GM12878 (cell line): ENCODE results near the gene NR1I3. TPM values are rescaled to one million over a fixed set of nuclear protein-coding genes. Genes with fewer than 3 reads are reported as not detected.

Source experiments
- ATAC-seq: fragments of 200-7000 bp; cut with Tn5 transposase; 3 replicates; pipeline ENCODE4 v1.9.1; 2020; ENCODE audit warnings: mild to moderate bottlenecking, moderate library complexity
- BruUV-seq: library from RNA; stranded (reverse); fragments of 400-500 nt; replicated peaks from 2 replicates; lab custom pipeline; 2021; lab: Mats Ljungman, UMichigan
- CTCF ChIA-PET: fragments of 300-600 bp; sonication (Branson Sonifier 250); formaldehyde crosslinking; extraction: SDS; loops from one replicate; lab custom pipeline; 2021; ENCODE audit warnings: inconsistent platforms; lab: Yijun Ruan, JAX
- POLR2A ChIA-PET: fragments of 350-600 bp; formaldehyde crosslinking; extraction: SDS; loops from one replicate; lab custom pipeline; 2021; ENCODE audit warnings: inconsistent platforms; lab: Charles Lee
- RAD21 ChIA-PET: fragments of 300-600 bp; sonication (Branson Sonifier 250); formaldehyde crosslinking; loops from one replicate; lab custom pipeline; 2023; ENCODE audit warnings: antibody characterized with exemption; ENCODE audit not compliant: unreplicated experiment; lab: Charles Lee
- SMC1A ChIA-PET: fragments of 300-600 bp; sonication (Branson Sonifier 250); formaldehyde crosslinking; loops from one replicate; lab custom pipeline; 2023; ENCODE audit not compliant: unreplicated experiment, uncharacterized antibody; lab: Charles Lee
- DNase-seq: peaks from one replicate; pipeline ENCODE4 v3.0.0-alpha.2; 2011; ENCODE audit warnings: low read depth, low spot score
- FAIRE-seq: peaks from 3 replicates; lab custom pipeline; 2011; peaks lifted over from hg19 to GRCh38; lab: Jason Lieb, UNC
- H2AFZ ChIP-seq: 2 replicates; pipeline ENCODE4 v1.6.0; 2011; ENCODE audit warnings: low read depth, low read length, control low read depth; ENCODE audit not compliant: control insufficient read depth
- H3K27ac ChIP-seq: 2 replicates; pipeline ENCODE4 v1.5.1; 2011; ENCODE audit warnings: control low read depth; ENCODE audit not compliant: control insufficient read depth, insufficient read depth
- H3K27me3 ChIP-seq, 2 experiments: replicated peaks in 1 of 2; 2 replicates each; pipeline versions ENCODE4 v1.6.0 to v1.6.1; 2011; ENCODE audit warnings: low read length in 1 of 2; ENCODE audit not compliant: control insufficient read depth in 2 of 2, insufficient read depth in 2 of 2
- H3K36me3 ChIP-seq, 2 experiments: 2 replicates each; pipeline ENCODE4 v1.5.1; 2011; ENCODE audit warnings: low read length in 1 of 2; ENCODE audit not compliant: control insufficient read depth in 2 of 2, insufficient read depth in 2 of 2
- H3K4me1 ChIP-seq: 2 replicates; pipeline ENCODE4 v1.6.1; 2011; ENCODE audit warnings: mild to moderate bottlenecking, low read length, moderate library complexity, mixed read lengths; ENCODE audit not compliant: control insufficient read depth, insufficient read depth
- H3K4me2 ChIP-seq: 2 replicates; pipeline ENCODE4 v1.6.0; 2011; ENCODE audit warnings: control low read depth; ENCODE audit not compliant: control insufficient read depth, insufficient read depth
- H3K4me3 ChIP-seq: fragments of 200-600 bp; sonication (generic); 2 replicates; pipeline ENCODE4 v1.5.1; 2016
- H3K79me2 ChIP-seq: 2 replicates; pipeline ENCODE4 v1.6.0; 2011; ENCODE audit warnings: low read length; ENCODE audit not compliant: control insufficient read depth, insufficient read depth
- H3K9ac ChIP-seq: 2 replicates; pipeline ENCODE4 v1.8.0; 2011; ENCODE audit warnings: low read length, control low read depth, mixed read lengths; ENCODE audit not compliant: control insufficient read depth, insufficient read depth
- H3K9me3 ChIP-seq: replicated peaks from 3 replicates; pipeline ENCODE4 v1.5.1; 2011; ENCODE audit warnings: mild to moderate bottlenecking, low read length; ENCODE audit not compliant: control insufficient read depth, insufficient read depth
- H4K20me1 ChIP-seq: 2 replicates; pipeline ENCODE4 v1.6.0; 2011; ENCODE audit not compliant: control insufficient read depth, insufficient read depth
- ATF7 ChIP-seq: fragments of 450-650 bp; IDR thresholded peaks from 2 replicates; pipeline ENCODE4 v1.6.1; 2016; ENCODE audit warnings: low read depth, mild to moderate bottlenecking
- BMI1 ChIP-seq: fragments of 450-650 bp; IDR thresholded peaks from 2 replicates; pipeline ENCODE4 v1.6.1; 2016; ENCODE audit warnings: mild to moderate bottlenecking, moderate library complexity, borderline replicate concordance
- CEBPZ ChIP-seq: fragments of 150-350 bp; IDR thresholded peaks from 2 replicates; pipeline ENCODE4 v1.6.1; 2016; ENCODE audit warnings: low read depth, low read length
- CREB1 ChIP-seq: IDR thresholded peaks from 2 replicates; pipeline ENCODE4 v1.6.1; 2012; ENCODE audit warnings: low read depth, mild to moderate bottlenecking, inconsistent platforms
- E2F4 ChIP-seq: IDR thresholded peaks from 2 replicates; pipeline ENCODE4 v1.6.1; 2012; ENCODE audit warnings: low read depth, low read length, improper control_type of control experiment
- EED ChIP-seq: sonication (generic); IDR thresholded peaks from 2 replicates; pipeline ENCODE4 v1.6.1; 2016; ENCODE audit warnings: antibody characterized with exemption, low read depth
- FOXK2 ChIP-seq: fragments of 450-650 bp; IDR thresholded peaks from 2 replicates; pipeline ENCODE4 v1.6.1; 2017; ENCODE audit warnings: mild to moderate bottlenecking, moderate library complexity
- FOXM1 ChIP-seq: IDR thresholded peaks from 2 replicates; pipeline ENCODE4 v1.6.1; 2012; ENCODE audit warnings: low read depth, mild to moderate bottlenecking, inconsistent platforms, low read length, moderate library complexity
- GABPA ChIP-seq: IDR thresholded peaks from 2 replicates; pipeline ENCODE4 v1.6.1; 2014; ENCODE audit warnings: antibody characterized with exemption, low read depth, mild to moderate bottlenecking, inconsistent platforms
- JUND ChIP-seq: IDR thresholded peaks from 2 replicates; pipeline ENCODE4 v1.6.1; 2012; ENCODE audit warnings: low read depth, mild to moderate bottlenecking, low read length, improper control_type of control experiment, moderate library complexity
- MEF2B ChIP-seq: fragments of 450-650 bp; IDR thresholded peaks from 2 replicates; pipeline ENCODE4 v1.6.1; 2018; ENCODE audit warnings: mild to moderate bottlenecking, moderate library complexity; ENCODE audit not compliant: partially characterized antibody, poor library complexity, severe bottlenecking
- PBX3 ChIP-seq: IDR thresholded peaks from 2 replicates; pipeline ENCODE4 v1.6.1; 2011; ENCODE audit warnings: mild to moderate bottlenecking, low read depth, low read length, moderate library complexity; ENCODE audit not compliant: insufficient replicate concordance
- RFX5 ChIP-seq: IDR thresholded peaks from 2 replicates; pipeline ENCODE4 v1.6.1; 2011; ENCODE audit warnings: low read depth, low read length, improper control_type of control experiment
- SKIL ChIP-seq: fragments of 450-650 bp; IDR thresholded peaks from 2 replicates; pipeline ENCODE4 v1.6.1; 2017; ENCODE audit warnings: mild to moderate bottlenecking, low read depth, inconsistent platforms; ENCODE audit not compliant: poor library complexity, severe bottlenecking
- SP1 ChIP-seq: IDR thresholded peaks from one replicate; pipeline ENCODE4 v1.6.1; 2011; ENCODE audit warnings: low read depth, low read length
- TCF12 ChIP-seq: IDR thresholded peaks from 2 replicates; pipeline ENCODE4 v1.6.1; 2011; ENCODE audit warnings: low read depth, mild to moderate bottlenecking, low read length
- TCF7 ChIP-seq: IDR thresholded peaks from 2 replicates; pipeline ENCODE4 v1.6.1; 2014; ENCODE audit warnings: antibody characterized with exemption, borderline replicate concordance
- WGBS: methylation state at CpG from one replicate; pipeline ENCODE4 v1.1.6; 2016; ENCODE audit warnings: low lambda C conversion rate; ENCODE audit not compliant: insufficient replicate concordance, insufficient coverage; ENCODE audit errors: missing lambda C conversion rate; 5-methylcytosine and 5-hydroxymethylcytosine counted together
- in situ Hi-C: fragments of 300-500 bp; cut with MboI; formaldehyde crosslinking; loops from 9 replicates; pipeline ENCODE4 v1.14.3; 2018; ENCODE audit warnings: mixed read lengths
- intact Hi-C: fragments of 100-400 bp; cut with micrococcal nuclease; formaldehyde crosslinking; loops from one replicate; pipeline ENCODE4 v1.14.2; 2022; ENCODE audit not compliant: unreplicated experiment
- polyA plus RNA-seq, 11 experiments: library from polyadenylated mRNA; depleted of rRNA in 4 of 11; unstranded in 6 of 11; stranded (reverse) in 5 of 11; fragments of >200 nt; fragmentation: Nextera tagmentation in 4 of 11; fragmentation: Illumina TruSeq in 1 of 11; extraction: Ambion mirVana in 4 of 11; extraction: Trizol in 1 of 11; gene quantifications; 1 replicate in 1 of 11; 2 replicates in 10 of 11; pipeline versions ENCODE4 v1.2.1 to v1.2.3, GENCODE V29; 2011 to 2016; ENCODE audit warnings: inconsistent platforms in 2 of 11, missing spikeins in 2 of 11, low read depth in 1 of 11
- total RNA-seq, 4 experiments: library from RNA; depleted of rRNA in 3 of 4; stranded (reverse); fragments of >200 nt in 3 of 4; fragmentation: Illumina TruSeq in 1 of 4; extraction: Trizol in 1 of 4; gene quantifications; 2 replicates each; pipeline versions ENCODE4 v1.2.1 to v1.2.3, GENCODE V29; 2013 to 2021

NR1I3 gene
- total and polyA plus RNA-seq, 10 of the 15 experiments (the other 5 are each of a cell fraction or from before 2014, with no cell fraction given) = 0.13 to 0.52 (median 0.24) TPM; not detected in 7

GRCh38 chr1:161185282-161185682, 52.7 kb downstream of the NR1I3 start:
- POLR2A ChIA-PET = interaction anchor here (0.6 to 1.5 kb wide), 8 partner anchors 16 to 556 kb away, joined by 3 to 8 read pairs (median 4); partner anchors contain the start of genes NDUFS2 and PPOX
- CTCF ChIA-PET = interaction anchor here (1.0 to 4.5 kb wide), 7 partner anchors 10 to 196 kb away, joined by 3 to 30 read pairs (median 4); partner anchors contain the start of genes NDUFS2, PPOX and TOMM40L
- peak; percentile 91 for FAIRE-seq
- in situ Hi-C loops (no loop called here), intact Hi-C loops (no loop called here)
- DNase-seq = peak; percentile 98
- peak overlapping the region; percentile 90 for H3K4me2 ChIP-seq
- H3K4me3 ChIP-seq = no peak overlapping the region
- SMC1A ChIA-PET = interaction anchor here (0.6 to 3.0 kb wide), 7 partner anchors 9 to 1996 kb away, joined by 3 to 19 read pairs (median 10); partner anchors contain the start of genes NDUFS2, PPOX and TOMM40L
- H4K20me1 ChIP-seq = no peaks in the 10 kb centered on the region
- no TSS peak for BruUV-seq
- peak overlapping the region; percentile 97 for H3K27ac ChIP-seq
- no peak overlapping the region for H2AFZ ChIP-seq
- H3K36me3 ChIP-seq = no peaks in the 10 kb centered on the region
- RAD21 ChIA-PET = interaction anchor here (0.7 to 2.4 kb wide), 5 partner anchors 17 to 117 kb away, joined by 3 to 13 read pairs (median 7); partner anchors contain the start of genes NDUFS2, PPOX and TOMM40L
- no peaks in the 10 kb centered on the region for H3K27me3 ChIP-seq
- peak overlapping the region; percentile 59 for H3K9ac ChIP-seq
- peak; percentile 84 for ATAC-seq
- 0% methylated on average over 3 of the region's 3 CpGs for WGBS
- H3K9me3 ChIP-seq = no peaks in the 10 kb centered on the region
- peaks cover 14% of the 10 kb centered on the region for H3K79me2 ChIP-seq
- peaks cover 57% of the 10 kb centered on the region for H3K4me1 ChIP-seq
- peak; percentile 58; the same call in 1 of the 2 replicates for TF ChIP-seq CREB1
- TF ChIP-seq JUND = peak; percentile 12; the same call in 1 of the 2 replicates
- TF ChIP-seq TCF7 = no peak
- TF ChIP-seq PBX3 = no peak
- TF ChIP-seq CEBPZ = no peak
- TF ChIP-seq SKIL = peak; percentile 19
- TF ChIP-seq GABPA = 0 out of 2 replicates have a peak, but pooled peaks have one; percentile 29
- TF ChIP-seq TCF12 = peak; percentile 96
- peak; percentile 80 for TF ChIP-seq EED
- peak; percentile 85; the same call in 1 of the 2 replicates for TF ChIP-seq FOXK2
- TF ChIP-seq E2F4 = no peak
- peak; percentile 56 for TF ChIP-seq MEF2B
- TF ChIP-seq ATF7 = peak; percentile 91
- peak; percentile 76 for TF ChIP-seq FOXM1
- peak; percentile 98 for TF ChIP-seq RFX5
- peak; percentile 69 for TF ChIP-seq SP1
- no peak for TF ChIP-seq BMI1
